CD4-positive, alpha-beta T cell (primary cell): ENCODE measurements around the gene LCMT1. TPM values are rescaled to one million over a fixed set of nuclear protein-coding genes. Genes with fewer than 3 reads are reported as not detected.

Experiments used
- ATAC-seq: fragments of 200-7000 bp; cut with Tn5 transposase; one replicate; pipeline ENCODE4 v1.10.0; 2022; ENCODE audit warnings: mild to moderate bottlenecking; ENCODE audit not compliant: poor library complexity
- CTCF ChIA-PET: fragments of 350-600 bp; sonication (Branson Sonifier 250); formaldehyde crosslinking; loops from one replicate; lab custom pipeline; 2021; ENCODE audit warnings: antibody characterized with exemption, inconsistent platforms; lab: Charles Lee
- POLR2A ChIA-PET: fragments of 350-600 bp; sonication (Branson Sonifier 250); formaldehyde crosslinking; loops from one replicate; lab custom pipeline; 2021; ENCODE audit warnings: antibody characterized with exemption, inconsistent platforms; lab: Charles Lee
- DNase-seq, 14 experiments: peaks; one replicate each; pipeline ENCODE4 v3.0.0-alpha.2; 2013 to 2020; ENCODE audit warnings: mixed read lengths in 2 of 14
- H3K27ac ChIP-seq, 2 donors: one replicate each; pipeline versions ENCODE4 v1.5.1 to v1.7.0; 2013; ENCODE audit warnings: low read length in 2 of 2, low read depth in 1 of 2, mild to moderate bottlenecking in 1 of 2
- H3K27me3 ChIP-seq, 2 experiments: 1 replicate in 1 of 2; 2 replicates in 1 of 2; pipeline versions ENCODE4 v1.6.1 to v1.7.0; 2013; ENCODE audit warnings: low read length in 2 of 2, control low read depth in 1 of 2, mild to moderate bottlenecking in 1 of 2, moderate library complexity in 1 of 2; ENCODE audit not compliant: insufficient read depth in 2 of 2, control insufficient read depth in 1 of 2
- H3K36me3 ChIP-seq: one replicate; pipeline ENCODE4 v1.6.1; 2013; ENCODE audit warnings: low read length, control low read depth; ENCODE audit not compliant: insufficient read depth
- H3K4me1 ChIP-seq: one replicate; pipeline ENCODE4 v1.6.1; 2013; ENCODE audit warnings: low read length, control low read depth; ENCODE audit not compliant: insufficient read depth
- H3K4me3 ChIP-seq: one replicate; pipeline ENCODE4 v1.5.1; 2013; ENCODE audit warnings: mild to moderate bottlenecking, low read length, moderate library complexity
- H3K9me3 ChIP-seq, 2 experiments: 1 replicate in 1 of 2; 2 replicates in 1 of 2; pipeline versions ENCODE4 v1.6.1 to v1.7.0; 2013; ENCODE audit warnings: low read length in 2 of 2, mild to moderate bottlenecking in 2 of 2, control low read depth in 1 of 2, moderate library complexity in 1 of 2; ENCODE audit not compliant: control insufficient read depth in 1 of 2, insufficient read depth in 1 of 2
- H3K27ac Mint-ChIP-seq: one replicate; pipeline ENCODE4 v1.8.0; 2020; ENCODE audit warnings: mixed read lengths
- H3K27me3 Mint-ChIP-seq: one replicate; pipeline ENCODE4 v1.8.0; 2021; ENCODE audit warnings: mixed read lengths
- H3K36me3 Mint-ChIP-seq: one replicate; pipeline ENCODE4 v1.8.0; 2021; ENCODE audit warnings: low read depth, mixed read lengths
- H3K4me1 Mint-ChIP-seq: one replicate; pipeline ENCODE4 v1.8.0; 2021; ENCODE audit warnings: low read depth, mixed read lengths
- H3K4me3 Mint-ChIP-seq: one replicate; pipeline ENCODE4 v1.8.0; 2020; ENCODE audit warnings: mild to moderate bottlenecking, mixed read lengths
- H3K9me3 Mint-ChIP-seq: one replicate; pipeline ENCODE4 v1.8.0; 2020; ENCODE audit warnings: mixed read lengths
- intact Hi-C, 2 experiments: fragments of 100-400 bp; cut with DNase I in 1 of 2; cut with micrococcal nuclease in 1 of 2; formaldehyde crosslinking; loops; one replicate each; pipeline versions ENCODE4 v1.15.1 to v1.9.0; 2023 to 2025; cut with DNase I, micrococcal nuclease
- total RNA-seq, 174 experiments: library from RNA in 2 of 174; stranded (reverse) in 2 of 174; gene quantifications; one replicate each; pipeline ENCODE4 v1.2.3 and lab custom pipeline; 2021 to 2026
- TF ChIP-seq, protein P1 (sequence below): fragments of 200-600 bp; IDR thresholded peaks from one replicate; pipeline ENCODE4 v1.8.0; 2022; ENCODE audit warnings: antibody characterized with exemption, mild to moderate bottlenecking

Gene LCMT1
- total RNA-seq, 2 experiments from 2014 or later, result 22.5 to 28.2 TPM

DNA sequence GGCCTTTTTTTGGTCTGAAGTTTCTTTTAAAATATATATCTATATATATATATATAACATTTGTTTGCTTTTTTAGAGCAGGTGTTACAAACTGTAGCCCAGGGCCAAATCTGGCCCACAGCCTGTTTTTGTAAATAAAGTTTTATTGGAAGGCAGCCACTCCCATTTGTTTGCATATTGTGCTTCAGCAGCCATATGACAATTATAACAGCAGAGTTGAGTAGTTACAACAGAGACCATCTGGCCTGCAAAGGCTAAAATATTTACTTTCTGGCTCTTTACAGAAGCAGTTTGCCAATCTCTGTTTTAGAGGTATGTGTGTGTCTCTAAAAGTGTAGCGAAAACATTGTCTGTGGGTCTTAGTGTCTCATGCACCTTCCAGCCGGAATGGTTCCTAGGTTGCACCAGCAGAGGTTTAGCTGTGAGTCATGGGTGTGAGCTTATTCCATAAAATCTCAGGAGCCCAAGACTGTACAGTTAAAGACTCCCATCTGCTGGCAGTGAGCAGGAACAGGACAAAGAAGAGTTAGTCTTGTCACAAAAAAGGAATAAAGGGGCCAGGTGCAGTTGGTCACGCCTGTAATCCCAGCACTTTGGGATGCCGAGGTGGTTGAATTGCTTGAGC, 23.8 kb downstream of the LCMT1 start:
- H3K27ac ChIP-seq, result no peak overlapping the region
- no peak overlapping the region for H3K4me3 Mint-ChIP-seq
- no peaks in the 10 kb centered on the region for H3K27me3 ChIP-seq
- peaks cover 83% of the 10 kb centered on the region for H3K36me3 Mint-ChIP-seq
- H3K9me3 ChIP-seq, result no peaks in the 10 kb centered on the region
- no peaks in the 10 kb centered on the region for H3K4me1 ChIP-seq
- DNase-seq, result no peak
- H3K27me3 Mint-ChIP-seq, result no peaks in the 10 kb centered on the region
- H3K27ac Mint-ChIP-seq, result no peak overlapping the region
- intact Hi-C loops, result no loop called here
- H3K36me3 ChIP-seq, result peaks cover 79% of the 10 kb centered on the region
- H3K4me1 Mint-ChIP-seq, result no peaks in the 10 kb centered on the region
- H3K4me3 ChIP-seq, result no peak overlapping the region
- TF ChIP-seq, protein P1, sequence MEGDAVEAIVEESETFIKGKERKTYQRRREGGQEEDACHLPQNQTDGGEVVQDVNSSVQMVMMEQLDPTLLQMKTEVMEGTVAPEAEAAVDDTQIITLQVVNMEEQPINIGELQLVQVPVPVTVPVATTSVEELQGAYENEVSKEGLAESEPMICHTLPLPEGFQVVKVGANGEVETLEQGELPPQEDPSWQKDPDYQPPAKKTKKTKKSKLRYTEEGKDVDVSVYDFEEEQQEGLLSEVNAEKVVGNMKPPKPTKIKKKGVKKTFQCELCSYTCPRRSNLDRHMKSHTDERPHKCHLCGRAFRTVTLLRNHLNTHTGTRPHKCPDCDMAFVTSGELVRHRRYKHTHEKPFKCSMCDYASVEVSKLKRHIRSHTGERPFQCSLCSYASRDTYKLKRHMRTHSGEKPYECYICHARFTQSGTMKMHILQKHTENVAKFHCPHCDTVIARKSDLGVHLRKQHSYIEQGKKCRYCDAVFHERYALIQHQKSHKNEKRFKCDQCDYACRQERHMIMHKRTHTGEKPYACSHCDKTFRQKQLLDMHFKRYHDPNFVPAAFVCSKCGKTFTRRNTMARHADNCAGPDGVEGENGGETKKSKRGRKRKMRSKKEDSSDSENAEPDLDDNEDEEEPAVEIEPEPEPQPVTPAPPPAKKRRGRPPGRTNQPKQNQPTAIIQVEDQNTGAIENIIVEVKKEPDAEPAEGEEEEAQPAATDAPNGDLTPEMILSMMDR, result no peak
- ATAC-seq, result no peak
- ChIA-PET POLR2A (no interaction called here), CTCF (no interaction called here)
- no peaks in the 10 kb centered on the region for H3K9me3 Mint-ChIP-seq

DNA sequence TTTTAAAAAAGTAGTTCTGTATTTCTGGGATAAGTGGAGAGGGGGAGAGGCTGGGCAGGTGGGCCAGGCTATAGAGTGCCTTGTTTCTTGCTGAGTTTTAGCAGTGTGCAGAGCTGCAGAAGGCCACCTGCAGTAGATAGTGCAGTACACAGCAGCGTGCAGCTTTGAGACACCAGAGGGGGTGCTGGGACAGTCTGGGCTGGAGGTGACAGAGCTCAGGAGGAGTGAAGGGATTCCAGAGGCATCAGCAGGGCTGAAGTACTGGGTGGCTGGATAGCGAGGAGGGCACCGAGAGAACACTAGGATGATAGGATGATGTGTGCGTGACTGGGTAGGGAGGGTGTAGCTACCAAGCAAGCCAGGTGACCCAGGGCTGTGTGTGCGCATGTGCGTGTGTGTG, 26.6 kb downstream of the LCMT1 start:
- ChIA-PET POLR2A (no interaction called here), CTCF (no interaction called here)
- no peaks in the 10 kb centered on the region for H3K4me1 ChIP-seq
- Mint-ChIP-seq H3K27ac (no peak overlapping the region), H3K36me3 (peaks cover 83% of the 10 kb centered on the region), H3K27me3 (no peaks in the 10 kb centered on the region), H3K4me1 (no peaks in the 10 kb centered on the region), H3K9me3 (no peaks in the 10 kb centered on the region), H3K4me3 (no peak overlapping the region)
- no peak overlapping the region for H3K27ac ChIP-seq
- peaks cover 84% of the 10 kb centered on the region for H3K36me3 ChIP-seq
- TF ChIP-seq, protein P1, result no peak
- no peaks in the 10 kb centered on the region for H3K27me3 ChIP-seq
- intact Hi-C loops, result no loop called here
- H3K4me3 ChIP-seq, result no peak overlapping the region
- ATAC-seq (no peak), DNase-seq (no peak)
- no peaks in the 10 kb centered on the region for H3K9me3 ChIP-seq

DNA sequence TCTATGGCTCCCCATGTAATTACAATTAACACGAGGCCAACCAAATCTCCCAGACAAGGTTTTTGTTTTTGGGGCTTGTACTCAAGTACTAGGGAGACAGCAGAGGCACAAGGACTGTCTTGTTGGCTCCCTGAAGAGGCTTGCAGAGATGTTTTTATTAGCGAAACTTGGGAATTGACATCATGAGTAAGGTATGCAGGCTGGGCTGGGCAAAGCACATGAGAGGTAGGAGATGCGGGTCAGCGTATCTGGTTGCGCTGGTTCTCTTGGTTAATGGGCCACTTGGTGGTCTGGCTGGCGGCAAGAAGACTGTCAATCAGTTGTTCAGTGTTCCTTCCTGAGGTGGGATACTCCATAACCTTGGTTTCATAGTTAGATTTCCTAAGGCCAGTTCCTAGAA, 28.9 kb downstream of the LCMT1 start:
- DNase-seq (no peak), ATAC-seq (no peak)
- H3K27ac ChIP-seq, result no peak overlapping the region
- no peaks in the 10 kb centered on the region for H3K4me1 ChIP-seq
- ChIA-PET POLR2A (no interaction called here), CTCF (no interaction called here)
- peaks cover 83% of the 10 kb centered on the region for H3K36me3 Mint-ChIP-seq
- H3K4me3 ChIP-seq, result no peak overlapping the region
- no peaks in the 10 kb centered on the region for H3K9me3 ChIP-seq
- no peaks in the 10 kb centered on the region for H3K9me3 Mint-ChIP-seq
- peaks cover 86% of the 10 kb centered on the region for H3K36me3 ChIP-seq
- no peaks in the 10 kb centered on the region for H3K27me3 ChIP-seq
- intact Hi-C loops, result no loop called here
- no peaks in the 10 kb centered on the region for H3K4me1 Mint-ChIP-seq
- H3K27me3 Mint-ChIP-seq, result no peaks in the 10 kb centered on the region
- H3K4me3 Mint-ChIP-seq, result no peak overlapping the region
- TF ChIP-seq, protein P1, result no peak
- no peak overlapping the region for H3K27ac Mint-ChIP-seq
